ENCODE data around the gene MUTYH. TPM values are rescaled to one million over a fixed set of nuclear protein-coding genes. Genes with fewer than 3 reads are reported as not detected.

Gene MUTYH
- total and polyA plus RNA-seq, 3 donors from 2014 or later, result 15.1 to 31.5 (median 26.8) TPM

DNA sequence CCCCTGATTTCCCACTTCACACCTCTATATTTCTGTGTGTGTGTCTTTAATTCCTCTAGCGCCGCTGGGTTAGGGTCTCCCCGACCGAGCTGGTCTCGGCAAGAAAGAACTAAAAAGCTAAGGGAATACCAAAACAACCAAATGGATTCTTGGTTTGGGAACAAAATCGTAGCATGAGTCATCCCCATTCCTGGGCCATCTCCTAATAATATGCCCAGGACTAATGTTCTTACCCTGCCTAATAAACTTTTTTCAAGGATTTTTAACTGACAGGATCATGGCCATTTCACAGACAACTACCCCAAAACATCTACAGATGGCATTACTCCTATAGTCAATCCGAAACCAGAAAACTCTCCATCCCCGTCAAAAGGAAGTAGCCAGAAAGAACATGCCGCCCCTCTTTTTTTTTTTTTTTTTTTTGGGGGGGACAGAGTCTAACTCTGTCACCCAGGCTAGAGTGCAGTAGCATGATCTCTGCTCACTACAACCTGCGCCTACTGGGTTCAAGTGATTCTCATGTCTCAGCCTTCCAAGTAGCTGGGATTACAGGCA is 17.7 kb downstream of the MUTYH start:
- 90 to 93% methylated on average over 10 of the region's 10 CpGs for WGBS, 2 donors
- intact Hi-C loops (cut with DNase I; ENCODE audit: low total_unique reads), result no loop called here
- no peaks in the 10 kb centered on the region for H3K36me3 ChIP-seq (ENCODE audit: low read depth, missing control alignments)
- H3K4me1 ChIP-seq, result peaks cover 8% of the 10 kb centered on the region
- H3K4me3 ChIP-seq, result no peak overlapping the region
- H3K27me3 ChIP-seq, result no peaks in the 10 kb centered on the region
- no peaks in the 10 kb centered on the region for H3K9me3 ChIP-seq
- TF ChIP-seq POLR2A (IDR thresholded peaks at IDR 0.05) (no peak), CTCF (IDR thresholded peaks at IDR 0.05) (no peak)
- no peak overlapping the region for H3K27ac ChIP-seq
- DNase-seq, result no peak

- Histone ChIP-seq H3K27ac (no peak overlapping the region), H3K36me3 (ENCODE audit: low read depth, missing control alignments) (no peaks in the 10 kb centered on the region), H3K27me3 (no peaks in the 10 kb centered on the region), H3K4me3 (no peak overlapping the region), H3K4me1 (no peaks in the 10 kb centered on the region), H3K9me3 (no peaks in the 10 kb centered on the region)
- WGBS, 2 donors, result 94 to 95% methylated on average over 5 of the region's 5 CpGs
- no peak for DNase-seq
- intact Hi-C loops (cut with DNase I; ENCODE audit: low total_unique reads), result no loop called here
- TF ChIP-seq POLR2A (IDR thresholded peaks at IDR 0.05) (no peak), CTCF (IDR thresholded peaks at IDR 0.05) (no peak)
Measured at GRCh38 chr1:45321444-45321843, 18.8 kb downstream of the MUTYH start.

GRCh38 chr1:45319761-45320160 is 20.5 kb downstream of the MUTYH start:
- DNase-seq, result no peak
- WGBS, 2 donors, result 74 to 85% methylated on average over 4 of the region's 4 CpGs
- TF ChIP-seq CTCF (IDR thresholded peaks at IDR 0.05) (no peak), POLR2A (IDR thresholded peaks at IDR 0.05) (no peak)
- H3K36me3 ChIP-seq (ENCODE audit: low read depth, missing control alignments), result no peaks in the 10 kb centered on the region
- H3K9me3 ChIP-seq, result no peaks in the 10 kb centered on the region
- no peak overlapping the region for H3K27ac ChIP-seq
- intact Hi-C loops (cut with DNase I; ENCODE audit: low total_unique reads), result no loop called here
- no peak overlapping the region for H3K4me3 ChIP-seq
- no peaks in the 10 kb centered on the region for H3K4me1 ChIP-seq
- no peaks in the 10 kb centered on the region for H3K27me3 ChIP-seq

- Histone ChIP-seq H3K27ac (no peak overlapping the region), H3K36me3 (ENCODE audit: low read depth, missing control alignments) (no peaks in the 10 kb centered on the region), H3K4me3 (no peak overlapping the region), H3K9me3 (no peaks in the 10 kb centered on the region), H3K27me3 (no peaks in the 10 kb centered on the region), H3K4me1 (no peaks in the 10 kb centered on the region)
- TF ChIP-seq POLR2A (IDR thresholded peaks at IDR 0.05) (no peak), CTCF (IDR thresholded peaks at IDR 0.05) (no peak)
- 53 to 60% methylated on average over 4 of the region's 4 CpGs for WGBS, 2 donors
- no peak for DNase-seq
- intact Hi-C loops (cut with DNase I; ENCODE audit: low total_unique reads), result no loop called here
Measured at GRCh38 chr1:45317166-45317565, 23.1 kb downstream of the MUTYH start.

DNA sequence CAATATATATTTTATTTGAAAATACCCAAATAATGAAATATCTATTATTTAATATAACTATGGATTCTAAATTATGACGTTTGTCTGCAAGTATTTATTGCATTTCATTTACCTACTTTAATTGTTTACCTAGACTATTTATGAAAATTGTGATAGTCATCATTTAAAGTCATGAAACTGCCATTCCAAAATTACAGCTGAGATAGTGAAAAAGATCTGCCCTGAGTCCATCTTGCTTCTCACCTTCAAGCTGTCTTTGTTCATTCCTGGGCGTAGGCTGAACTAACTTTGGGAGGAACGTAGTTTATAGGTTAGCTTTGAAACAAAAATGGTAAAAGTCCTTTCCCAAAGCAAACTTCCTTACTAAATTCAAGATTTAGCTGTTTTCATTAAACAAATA is 26.0 kb downstream of the MUTYH start:
- Histone ChIP-seq H3K27me3 (no peaks in the 10 kb centered on the region), H3K4me1 (no peaks in the 10 kb centered on the region), H3K27ac (no peak overlapping the region), H3K4me3 (no peak overlapping the region), H3K9me3 (no peaks in the 10 kb centered on the region), H3K36me3 (ENCODE audit: low read depth, missing control alignments) (no peaks in the 10 kb centered on the region)
- TF ChIP-seq CTCF (IDR thresholded peaks at IDR 0.05) (no peak), POLR2A (IDR thresholded peaks at IDR 0.05) (no peak)
- 90 to 93% methylated on average over 3 of the region's 3 CpGs for WGBS, 2 donors
- no peak for DNase-seq
- intact Hi-C loops (cut with DNase I; ENCODE audit: low total_unique reads), result no loop called here
